Tibial nerve (tissue), 4 donors: Measurements from ENCODE around the gene SEL1L3. TPM values are rescaled to one million over a fixed set of nuclear protein-coding genes. Genes with fewer than 3 reads are reported as not detected.
A peak's percentile ranks its signal among the peaks of the same experiment; 100 is the strongest.

Experiments
- DNase-seq, 2 donors: peaks; one replicate each; pipeline ENCODE4 v3.0.0-alpha.2; 2019; ENCODE audit warnings: low spot score in 2 of 2
- H3K27ac ChIP-seq, 4 donors: fragments of 200-600 bp; sonication (generic) in 3 of 4; one replicate each; pipeline ENCODE4 v1.5.1; 2017 to 2019; ENCODE audit warnings: mild to moderate bottlenecking in 1 of 4
- H3K27me3 ChIP-seq, 2 donors: fragments of 200-600 bp; sonication (generic) in 1 of 2; one replicate each; pipeline versions ENCODE4 v1.5.1 to v1.6.0; 2017 to 2019
- H3K36me3 ChIP-seq, 3 donors: fragments of 200-600 bp; sonication (generic); one replicate each; pipeline ENCODE4 v1.5.1; 2018 to 2019
- H3K4me1 ChIP-seq, 4 donors: fragments of 200-600 bp; sonication (generic) in 3 of 4; one replicate each; pipeline ENCODE4 v1.5.1; 2017 to 2019
- H3K4me3 ChIP-seq, 4 donors: fragments of 200-600 bp; sonication (generic) in 3 of 4; one replicate each; pipeline ENCODE4 v1.5.1; 2017 to 2019; ENCODE audit warnings: mild to moderate bottlenecking in 1 of 4, moderate library complexity in 1 of 4
- H3K9me3 ChIP-seq, 4 donors: fragments of 200-600 bp; sonication (generic) in 3 of 4; one replicate each; pipeline ENCODE4 v1.5.1; 2017 to 2019
- CTCF ChIP-seq, 5 experiments: fragments of 200-600 bp in 3 of 5; fragments of 450-650 bp in 2 of 5; sonication (generic) in 3 of 5; IDR thresholded peaks; one replicate each; pipeline ENCODE4 v1.5.1; 2016 to 2019; ENCODE audit warnings: antibody characterized with exemption in 5 of 5, mild to moderate bottlenecking in 3 of 5, moderate library complexity in 2 of 5
- EP300 ChIP-seq, 2 donors: sonication (generic); formaldehyde crosslinking; IDR thresholded peaks; one replicate each; pipeline ENCODE4 v1.6.1; 2017; ENCODE audit warnings: antibody characterized with exemption in 2 of 2, mild to moderate bottlenecking in 1 of 2
- POLR2A ChIP-seq, 2 donors: fragments of 450-650 bp; IDR thresholded peaks; one replicate each; pipeline ENCODE4 v1.6.1; 2017; ENCODE audit warnings: antibody characterized with exemption in 2 of 2, mild to moderate bottlenecking in 2 of 2, moderate library complexity in 2 of 2
- WGBS, 2 donors: methylation state at CpG; one replicate each; pipeline ENCODE4 v1.1.5; 2018; 5-methylcytosine and 5-hydroxymethylcytosine counted together
- total RNA-seq, 4 donors: library from RNA; depleted of rRNA; stranded (reverse); fragments of >200 nt; gene quantifications; one replicate each; pipeline ENCODE4 v1.1.0, GENCODE V29; 2016

Gene SEL1L3
- total RNA-seq, 4 donors from 2014 or later, result 8.7 to 19.0 (median 11.1) TPM

GRCh38 chr4:25843340-25844097 lies 19.3 kb downstream of the SEL1L3 start:
- WGBS, 2 donors, result 79 to 90% methylated on average over 19 to 20 of the region's 22 CpGs
- peak overlapping the region in 1 of 4 donors; percentile 36 for H3K27ac ChIP-seq
- TF ChIP-seq POLR2A (IDR thresholded peaks at IDR 0.05) (no peak), EP300 (IDR thresholded peaks at IDR 0.05) (no peak), CTCF (IDR thresholded peaks at IDR 0.05) (no peak)
- H3K36me3 ChIP-seq, result no peaks in the 10 kb centered on the region
- peaks cover 0 to 5% (median 0%) of the 10 kb centered on the region in 4 donors for H3K4me1 ChIP-seq
- no peaks in the 10 kb centered on the region for H3K27me3 ChIP-seq
- H3K4me3 ChIP-seq, result no peak overlapping the region
- no peak for DNase-seq
- H3K9me3 ChIP-seq, result peaks cover 0 to 7% (median 0%) of the 10 kb centered on the region in 4 donors

GRCh38 chr4:25842229-25842845 lies 20.5 kb downstream of the SEL1L3 start:
- no peak for DNase-seq
- Histone ChIP-seq H3K27ac (no peak overlapping the region), H3K36me3 (no peaks in the 10 kb centered on the region)

GRCh38 chr4:25839687-25840086 lies 23.1 kb downstream of the SEL1L3 start:
- peaks cover 0 to 7% (median 0%) of the 10 kb centered on the region in 4 donors for H3K9me3 ChIP-seq
- H3K27ac ChIP-seq, result no peak overlapping the region
- H3K27me3 ChIP-seq, result no peaks in the 10 kb centered on the region
- H3K36me3 ChIP-seq, result no peaks in the 10 kb centered on the region
- H3K4me1 ChIP-seq, result peaks cover 0 to 5% (median 0%) of the 10 kb centered on the region in 4 donors
- TF ChIP-seq POLR2A (IDR thresholded peaks at IDR 0.05), result no peak
- no peak for TF ChIP-seq EP300 (IDR thresholded peaks at IDR 0.05)
- no peak for TF ChIP-seq CTCF (IDR thresholded peaks at IDR 0.05)
- WGBS, 2 donors, result 88 to 90% methylated on average over 12 of the region's 12 CpGs
- DNase-seq, result no peak
- no peak overlapping the region for H3K4me3 ChIP-seq

More at GRCh38 chr4:25842229-25842845, 20.5 kb downstream of the SEL1L3 start:
- Histone ChIP-seq H3K4me3 (no peak overlapping the region), H3K27me3 (no peaks in the 10 kb centered on the region), H3K9me3 (peaks cover 0 to 7% (median 0%) of the 10 kb centered on the region in 4 donors), H3K4me1 (peaks cover 0 to 5% (median 0%) of the 10 kb centered on the region in 4 donors)
- peak in 1 of 5 experiments; percentile 22 for TF ChIP-seq CTCF (IDR thresholded peaks at IDR 0.05)
- no peak for TF ChIP-seq EP300 (IDR thresholded peaks at IDR 0.05)
- 59 to 64% methylated on average over 5 of the region's 5 CpGs for WGBS, 2 donors

- Histone ChIP-seq H3K9me3 (peaks cover 0 to 7% (median 0%) of the 10 kb centered on the region in 4 donors), H3K36me3 (no peaks in the 10 kb centered on the region), H3K4me1 (peaks cover 0 to 3% (median 0%) of the 10 kb centered on the region in 4 donors), H3K4me3 (no peak overlapping the region), H3K27me3 (no peaks in the 10 kb centered on the region), H3K27ac (no peak overlapping the region)
- TF ChIP-seq POLR2A (IDR thresholded peaks at IDR 0.05) (no peak), EP300 (IDR thresholded peaks at IDR 0.05) (no peak), CTCF (IDR thresholded peaks at IDR 0.05) (no peak)
- WGBS, 2 donors, result 81 to 86% methylated on average over 8 of the region's 8 CpGs
- no peak for DNase-seq
These were observed 23.6 kb downstream of the SEL1L3 start for GRCh38 chr4:25839233-25839632.

GRCh38 chr4:25838526-25838925 lies 24.3 kb downstream of the SEL1L3 start:
- H3K27me3 ChIP-seq, result no peaks in the 10 kb centered on the region
- H3K4me3 ChIP-seq, result no peak overlapping the region
- TF ChIP-seq EP300 (IDR thresholded peaks at IDR 0.05), result no peak
- no peak for TF ChIP-seq CTCF (IDR thresholded peaks at IDR 0.05)
- no peak for TF ChIP-seq POLR2A (IDR thresholded peaks at IDR 0.05)
- no peaks in the 10 kb centered on the region for H3K4me1 ChIP-seq
- no peak overlapping the region for H3K27ac ChIP-seq
- peaks cover 0 to 7% (median 0%) of the 10 kb centered on the region in 4 donors for H3K9me3 ChIP-seq
- no peaks in the 10 kb centered on the region for H3K36me3 ChIP-seq
- no peak for DNase-seq
- WGBS, 2 donors, result 61 to 75% methylated on average over 8 of the region's 8 CpGs
